ACC112 (cell line): ENCODE results near the gene PRR20G.

Source experiments
- H2AFZ ChIP-seq: fragments of 200-600 bp; sonication (generic); one replicate; pipeline ENCODE4 v1.6.0; 2017; ENCODE audit warnings: antibody characterized with exemption, low read length; ENCODE audit not compliant: unreplicated experiment
- H3K27ac ChIP-seq: fragments of 200-600 bp; sonication (generic); 2 replicates; pipeline ENCODE4 v1.5.1; 2014; ENCODE audit warnings: low read depth, mild to moderate bottlenecking, antibody characterized with exemption, low read length, moderate library complexity
- H3K27me3 ChIP-seq: fragments of 200-600 bp; sonication (generic); 2 replicates; pipeline ENCODE4 v1.6.1; 2014; ENCODE audit warnings: mild to moderate bottlenecking, antibody characterized with exemption, low read length, moderate library complexity, mixed read lengths; ENCODE audit not compliant: insufficient read depth
- H3K36me3 ChIP-seq: fragments of 200-600 bp; sonication (generic); 2 replicates; pipeline ENCODE4 v1.6.1; 2016; ENCODE audit warnings: mild to moderate bottlenecking, antibody characterized with exemption, low read length, moderate library complexity, mixed read lengths; ENCODE audit not compliant: insufficient read depth
- H3K4me1 ChIP-seq: fragments of 200-600 bp; sonication (generic); one replicate; pipeline ENCODE4 v1.6.1; 2016; ENCODE audit warnings: low read length, mixed read lengths; ENCODE audit not compliant: insufficient read depth, unreplicated experiment, control insufficient read depth
- H3K4me3 ChIP-seq: fragments of 200-600 bp; sonication (generic); 2 replicates; pipeline ENCODE4 v1.5.1; 2014; ENCODE audit warnings: mild to moderate bottlenecking, low read depth, low read length
- H3K79me2 ChIP-seq: fragments of 200-600 bp; sonication (generic); one replicate; pipeline ENCODE4 v1.6.0; 2016; ENCODE audit warnings: low read length; ENCODE audit not compliant: control insufficient read depth, unreplicated experiment, insufficient read depth

Gene PRR20G

GRCh38 chr3:127263586-127264231 lies 24.1 kb downstream of the PRR20G start:
- Histone ChIP-seq H3K4me3 (no peak overlapping the region), H3K4me1 (no peaks in the 10 kb centered on the region), H3K27me3 (peaks cover 37% of the 10 kb centered on the region), H3K36me3 (no peaks in the 10 kb centered on the region), H3K79me2 (no peaks in the 10 kb centered on the region), H2AFZ (no peak overlapping the region), H3K27ac (no peak overlapping the region)

DNA sequence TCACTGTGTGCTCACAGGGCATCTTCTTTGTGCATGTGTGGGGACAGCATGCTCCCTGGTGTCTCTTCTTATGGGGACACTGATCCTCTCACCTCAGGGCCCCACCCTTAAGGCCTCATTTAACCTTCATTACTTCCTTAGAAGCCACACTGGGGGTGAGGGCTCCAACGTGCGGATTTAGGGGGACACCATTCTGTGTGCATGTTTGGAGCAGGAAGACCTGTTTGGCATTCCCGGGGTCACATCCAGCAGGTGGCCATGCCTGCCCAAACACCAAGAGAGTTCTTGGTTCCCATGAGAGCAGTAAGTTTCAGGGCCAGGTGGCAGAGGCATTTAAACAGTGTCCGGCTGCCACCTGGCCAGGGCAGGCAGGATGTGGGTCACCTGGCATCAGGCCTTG lies 24.8 kb downstream of the PRR20G start:
- no peaks in the 10 kb centered on the region for H3K79me2 ChIP-seq
- H3K36me3 ChIP-seq = no peaks in the 10 kb centered on the region
- no peak overlapping the region for H2AFZ ChIP-seq
- peaks cover 40% of the 10 kb centered on the region for H3K27me3 ChIP-seq
- H3K4me1 ChIP-seq = no peaks in the 10 kb centered on the region
- no peak overlapping the region for H3K27ac ChIP-seq
- no peak overlapping the region for H3K4me3 ChIP-seq

DNA sequence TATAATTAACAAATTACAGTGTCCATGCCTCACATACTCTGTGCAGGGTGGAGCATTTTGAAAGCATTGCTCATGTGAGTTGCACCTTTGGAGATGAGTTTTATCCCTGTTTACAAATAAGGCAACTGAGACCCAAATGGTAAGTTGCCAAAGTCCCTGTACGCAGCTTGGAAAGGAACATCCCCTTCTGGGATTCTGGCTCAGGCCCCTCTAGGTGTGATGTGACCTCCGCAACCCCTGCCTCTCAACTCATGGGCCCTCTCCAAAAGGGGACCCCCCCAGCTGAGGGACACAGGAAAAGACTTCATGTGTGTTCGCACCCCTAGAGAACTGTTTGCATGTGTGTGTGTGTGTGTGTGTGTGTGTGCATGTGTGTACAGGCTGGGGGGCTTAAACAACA lies 25.3 kb downstream of the PRR20G start:
- Histone ChIP-seq H3K79me2 (no peaks in the 10 kb centered on the region), H2AFZ (no peak overlapping the region), H3K4me3 (no peak overlapping the region), H3K36me3 (no peaks in the 10 kb centered on the region), H3K4me1 (no peaks in the 10 kb centered on the region), H3K27ac (no peak overlapping the region), H3K27me3 (peaks cover 42% of the 10 kb centered on the region)

DNA sequence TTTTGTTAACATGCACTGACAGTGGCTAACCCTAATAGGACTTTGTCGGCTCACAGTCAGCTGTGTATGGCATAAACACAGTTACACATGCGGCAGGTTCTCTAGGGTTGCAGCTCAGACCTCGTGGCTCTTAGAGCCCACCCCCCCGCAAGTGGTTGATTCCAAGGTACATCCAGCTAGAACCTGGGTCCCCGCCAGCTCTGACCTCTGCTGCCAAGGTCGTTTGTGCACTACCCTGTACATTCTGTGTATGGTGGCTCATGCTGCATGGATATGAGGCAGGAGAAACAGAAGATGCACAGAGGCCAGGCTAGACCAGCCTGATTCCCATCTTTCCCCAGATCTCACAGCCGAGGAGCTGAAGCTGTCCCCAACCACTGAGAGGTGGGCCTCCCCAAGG lies 25.9 kb downstream of the PRR20G start:
- Histone ChIP-seq H3K27me3 (peaks cover 44% of the 10 kb centered on the region), H3K79me2 (no peaks in the 10 kb centered on the region), H3K4me3 (no peak overlapping the region), H3K36me3 (no peaks in the 10 kb centered on the region), H2AFZ (no peak overlapping the region), H3K27ac (no peak overlapping the region), H3K4me1 (no peaks in the 10 kb centered on the region)

- H3K4me1 ChIP-seq = no peaks in the 10 kb centered on the region
- H2AFZ ChIP-seq = no peak overlapping the region
- no peaks in the 10 kb centered on the region for H3K79me2 ChIP-seq
- no peak overlapping the region for H3K27ac ChIP-seq
- no peaks in the 10 kb centered on the region for H3K36me3 ChIP-seq
- no peak overlapping the region for H3K4me3 ChIP-seq
- peaks cover 50% of the 10 kb centered on the region for H3K27me3 ChIP-seq
These were observed 26.9 kb downstream of the PRR20G start for GRCh38 chr3:127260826-127261555.

GRCh38 chr3:127260416-127260815 lies 27.4 kb downstream of the PRR20G start:
- Histone ChIP-seq H2AFZ (no peak overlapping the region), H3K27me3 (peaks cover 53% of the 10 kb centered on the region), H3K27ac (no peak overlapping the region), H3K79me2 (no peaks in the 10 kb centered on the region), H3K4me3 (no peak overlapping the region), H3K36me3 (no peaks in the 10 kb centered on the region), H3K4me1 (no peaks in the 10 kb centered on the region)

DNA sequence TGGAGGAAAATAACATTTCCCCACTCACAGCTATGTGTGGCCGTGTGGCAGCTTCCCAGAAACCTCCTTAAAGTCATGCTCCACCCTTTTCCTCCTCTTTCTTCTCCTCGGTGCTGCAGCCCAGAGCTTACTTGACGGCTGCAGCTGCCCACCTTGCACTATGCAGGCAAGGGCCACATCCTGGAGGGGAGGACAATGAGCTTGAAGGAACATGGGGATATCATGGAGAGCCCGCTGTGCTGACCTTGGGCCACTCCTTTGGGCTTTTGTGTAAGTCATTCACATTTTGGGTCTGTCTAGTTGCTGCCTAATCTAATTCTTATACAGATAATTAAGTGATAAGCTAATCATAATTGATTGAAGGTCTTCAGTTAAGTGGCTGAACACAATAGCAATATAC lies 28.0 kb downstream of the PRR20G start:
- no peaks in the 10 kb centered on the region for H3K4me1 ChIP-seq
- H3K36me3 ChIP-seq = no peaks in the 10 kb centered on the region
- H2AFZ ChIP-seq = no peak overlapping the region
- H3K79me2 ChIP-seq = no peaks in the 10 kb centered on the region
- peaks cover 53% of the 10 kb centered on the region for H3K27me3 ChIP-seq
- no peak overlapping the region for H3K4me3 ChIP-seq
- H3K27ac ChIP-seq = no peak overlapping the region

GRCh38 chr3:127258733-127259132 lies 29.1 kb downstream of the PRR20G start:
- H3K36me3 ChIP-seq = no peaks in the 10 kb centered on the region
- no peak overlapping the region for H3K4me3 ChIP-seq
- H3K79me2 ChIP-seq = no peaks in the 10 kb centered on the region
- H3K27ac ChIP-seq = no peak overlapping the region
- no peak overlapping the region for H2AFZ ChIP-seq
- H3K27me3 ChIP-seq = peaks cover 56% of the 10 kb centered on the region
- no peaks in the 10 kb centered on the region for H3K4me1 ChIP-seq

DNA sequence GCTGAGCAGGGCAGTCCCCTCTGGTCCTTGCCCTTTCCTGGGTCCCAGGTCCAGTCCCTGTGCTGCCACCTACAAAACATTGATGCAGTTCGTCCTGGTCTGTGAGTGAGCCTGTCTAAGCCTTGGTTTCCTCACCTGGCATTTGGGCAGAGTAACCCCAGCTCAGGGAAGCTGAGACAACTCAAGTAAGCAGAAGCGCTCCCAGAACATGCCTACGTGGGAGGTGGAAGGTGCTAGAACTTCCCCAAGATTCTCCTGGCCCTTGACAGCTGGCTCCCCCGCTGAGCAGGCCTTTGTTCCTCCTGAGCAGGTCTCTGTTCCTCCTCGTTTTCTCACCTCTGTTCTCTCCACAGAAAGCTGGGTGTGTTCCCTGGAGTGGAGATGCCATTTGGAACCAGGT lies 30.5 kb downstream of the PRR20G start:
- H3K27ac ChIP-seq = no peak overlapping the region
- no peak overlapping the region for H2AFZ ChIP-seq
- no peak overlapping the region for H3K4me3 ChIP-seq
- H3K4me1 ChIP-seq = no peaks in the 10 kb centered on the region
- H3K36me3 ChIP-seq = no peaks in the 10 kb centered on the region
- peaks cover 69% of the 10 kb centered on the region for H3K27me3 ChIP-seq
- no peaks in the 10 kb centered on the region for H3K79me2 ChIP-seq

DNA sequence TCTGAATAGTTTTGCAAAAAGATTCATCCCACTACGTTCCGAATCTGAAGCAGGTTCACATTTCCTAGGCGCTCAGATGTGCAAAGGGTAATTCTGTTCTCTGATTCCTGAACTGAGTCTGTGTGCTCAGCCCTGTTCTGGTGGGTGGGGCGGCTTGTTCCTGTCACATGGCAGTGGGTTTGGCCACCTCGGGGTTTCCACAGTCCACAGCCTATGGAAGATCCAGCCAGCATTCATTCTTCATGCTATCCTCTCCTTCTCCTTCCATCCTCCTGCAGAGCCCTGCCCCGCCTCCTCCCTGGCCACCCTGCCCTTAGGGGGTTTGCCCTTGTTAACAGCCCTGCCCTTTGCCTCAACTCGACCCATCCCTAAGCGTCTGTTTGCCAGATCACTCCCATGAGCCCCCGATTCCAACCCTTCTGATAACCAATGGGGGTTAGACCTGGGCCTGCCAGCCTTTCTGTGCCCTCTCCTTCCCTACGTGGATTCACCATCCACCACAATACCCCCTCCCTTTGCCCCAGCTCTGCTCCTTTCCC lies 31.0 kb downstream of the PRR20G start:
- Histone ChIP-seq H3K27ac (no peak overlapping the region), H3K4me3 (no peak overlapping the region), H3K36me3 (no peaks in the 10 kb centered on the region), H2AFZ (no peak overlapping the region), H3K4me1 (no peaks in the 10 kb centered on the region), H3K27me3 (peaks cover 74% of the 10 kb centered on the region), H3K79me2 (no peaks in the 10 kb centered on the region)

DNA sequence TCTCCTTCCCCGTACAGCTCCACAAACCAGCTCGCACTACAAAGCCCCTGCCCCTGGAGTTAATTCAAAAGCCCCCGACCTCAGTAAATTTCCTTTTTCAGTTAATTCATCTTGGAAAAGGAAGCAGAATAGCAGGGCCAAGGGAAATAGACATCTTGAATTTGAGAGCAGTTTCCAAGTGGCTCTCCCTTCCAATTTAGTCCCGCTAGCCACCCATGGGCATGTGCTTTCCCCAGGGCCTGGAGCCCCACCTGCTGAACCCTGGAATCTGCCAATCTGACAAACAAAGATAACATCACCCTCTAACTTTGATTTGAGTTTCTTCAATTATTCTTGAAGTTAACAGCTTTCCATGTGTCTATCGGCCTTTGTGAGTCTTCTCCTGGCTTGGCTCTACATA lies 31.7 kb downstream of the PRR20G start:
- H3K4me3 ChIP-seq = no peak overlapping the region
- H2AFZ ChIP-seq = no peak overlapping the region
- no peaks in the 10 kb centered on the region for H3K79me2 ChIP-seq
- H3K4me1 ChIP-seq = no peaks in the 10 kb centered on the region
- no peaks in the 10 kb centered on the region for H3K36me3 ChIP-seq
- H3K27ac ChIP-seq = no peak overlapping the region
- peaks cover 77% of the 10 kb centered on the region for H3K27me3 ChIP-seq
